Esophagus squamous epithelium (tissue), 5 donors: ENCODE data around the gene RNF26. TPM values are rescaled to one million over a fixed set of nuclear protein-coding genes. Genes with fewer than 3 reads are reported as not detected.

Experiments
- DNase-seq: peaks from one replicate; lab custom pipeline; 2025; lab: John Stamatoyannopoulos, UW
- H3K27ac ChIP-seq, 4 donors: fragments of 200-600 bp; sonication (generic); one replicate each; pipeline ENCODE4 v1.5.1; 2016 to 2019; ENCODE audit warnings: mild to moderate bottlenecking in 1 of 4
- H3K27me3 ChIP-seq, 4 donors: fragments of 200-600 bp; sonication (generic); 1 replicate in 3 of 4; 2 replicates in 1 of 4; pipeline versions ENCODE4 v1.5.1 to v1.6.0; 2017 to 2021; ENCODE audit warnings: antibody characterized with exemption in 1 of 4
- H3K36me3 ChIP-seq, 3 donors: fragments of 200-600 bp; sonication (generic); one replicate each; pipeline ENCODE4 v1.5.1; 2016 to 2019
- H3K4me1 ChIP-seq, 3 donors: fragments of 200-600 bp; sonication (generic); one replicate each; pipeline ENCODE4 v1.5.1; 2017 to 2019
- H3K4me3 ChIP-seq, 4 donors: fragments of 200-600 bp; sonication (generic); 1 replicate in 3 of 4; 2 replicates in 1 of 4; pipeline ENCODE4 v1.5.1; 2016 to 2019; ENCODE audit warnings: mild to moderate bottlenecking in 2 of 4, moderate library complexity in 1 of 4
- H3K9me3 ChIP-seq, 3 donors: fragments of 200-600 bp; sonication (generic); one replicate each; pipeline ENCODE4 v1.5.1; 2016 to 2019
- POLR2A ChIP-seq, 4 donors: fragments of 450-650 bp; IDR thresholded peaks; one replicate each; pipeline ENCODE4 v1.6.1; 2017; ENCODE audit warnings: antibody characterized with exemption in 4 of 4, mild to moderate bottlenecking in 4 of 4, moderate library complexity in 3 of 4
- WGBS, 2 donors: methylation state at CpG; one replicate each; pipeline ENCODE4 v1.1.5; 2018; 5-methylcytosine and 5-hydroxymethylcytosine counted together
- intact Hi-C: fragments of 100-400 bp; cut with DNase I; formaldehyde crosslinking; loops from one replicate; pipeline ENCODE4 v1.15.0; 2022
- total RNA-seq, 4 donors: library from RNA; depleted of rRNA; stranded (reverse); fragments of >200 nt; gene quantifications; one replicate each; pipeline ENCODE4 v1.1.0, GENCODE V29; 2016
- TF ChIP-seq, protein P1 (sequence below), 6 experiments: fragments of 450-650 bp in 4 of 6; fragments of 200-600 bp in 2 of 6; sonication (generic) in 2 of 6; IDR thresholded peaks; one replicate each; pipeline ENCODE4 v1.5.1; 2016 to 2019; ENCODE audit warnings: antibody characterized with exemption in 6 of 6, mild to moderate bottlenecking in 4 of 6, moderate library complexity in 4 of 6
- donor health status: DM: yes; HTN: yes; CAD: no.

RNF26 gene
- total RNA-seq, 4 donors from 2014 or later, result 10.5 to 17.9 (median 12.2) TPM

- WGBS, 2 donors, result 90% methylated on average over 15 to 16 of the region's 30 CpGs
- no peak for DNase-seq
- no peaks in the 10 kb centered on the region for H3K9me3 ChIP-seq
- peak overlapping the region in 1 of 4 donors; percentile 90 for H3K4me3 ChIP-seq
- intact Hi-C loops, result no loop called here
- peaks cover 0 to 23% (median 0%) of the 10 kb centered on the region in 4 donors for H3K27me3 ChIP-seq
- peaks cover 0 to 18% (median 0%) of the 10 kb centered on the region in 3 donors for H3K36me3 ChIP-seq
- peaks cover 34 to 70% (median 42%) of the 10 kb centered on the region in 3 donors for H3K4me1 ChIP-seq
- H3K27ac ChIP-seq, result no peak overlapping the region
- TF ChIP-seq, protein P1, sequence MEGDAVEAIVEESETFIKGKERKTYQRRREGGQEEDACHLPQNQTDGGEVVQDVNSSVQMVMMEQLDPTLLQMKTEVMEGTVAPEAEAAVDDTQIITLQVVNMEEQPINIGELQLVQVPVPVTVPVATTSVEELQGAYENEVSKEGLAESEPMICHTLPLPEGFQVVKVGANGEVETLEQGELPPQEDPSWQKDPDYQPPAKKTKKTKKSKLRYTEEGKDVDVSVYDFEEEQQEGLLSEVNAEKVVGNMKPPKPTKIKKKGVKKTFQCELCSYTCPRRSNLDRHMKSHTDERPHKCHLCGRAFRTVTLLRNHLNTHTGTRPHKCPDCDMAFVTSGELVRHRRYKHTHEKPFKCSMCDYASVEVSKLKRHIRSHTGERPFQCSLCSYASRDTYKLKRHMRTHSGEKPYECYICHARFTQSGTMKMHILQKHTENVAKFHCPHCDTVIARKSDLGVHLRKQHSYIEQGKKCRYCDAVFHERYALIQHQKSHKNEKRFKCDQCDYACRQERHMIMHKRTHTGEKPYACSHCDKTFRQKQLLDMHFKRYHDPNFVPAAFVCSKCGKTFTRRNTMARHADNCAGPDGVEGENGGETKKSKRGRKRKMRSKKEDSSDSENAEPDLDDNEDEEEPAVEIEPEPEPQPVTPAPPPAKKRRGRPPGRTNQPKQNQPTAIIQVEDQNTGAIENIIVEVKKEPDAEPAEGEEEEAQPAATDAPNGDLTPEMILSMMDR (IDR thresholded peaks at IDR 0.05), result no peak
- TF ChIP-seq POLR2A (IDR thresholded peaks at IDR 0.05), result no peak
Observed at GRCh38 chr11:119335655-119336543, 1.6 kb downstream of the RNF26 start.

- intact Hi-C loops, result no loop called here
- peaks cover 42 to 80% (median 50%) of the 10 kb centered on the region in 3 donors for H3K4me1 ChIP-seq
- peak overlapping the region in 1 of 4 donors; percentile 91 for H3K27ac ChIP-seq
- peaks cover 0 to 18% (median 0%) of the 10 kb centered on the region in 3 donors for H3K36me3 ChIP-seq
- WGBS, 2 donors, result 80 to 87% methylated on average over 5 to 6 of the region's 9 CpGs
- no peaks in the 10 kb centered on the region for H3K9me3 ChIP-seq
- no peak for TF ChIP-seq POLR2A (IDR thresholded peaks at IDR 0.05)
- TF ChIP-seq, protein P1 (IDR thresholded peaks at IDR 0.05), result no peak
- DNase-seq, result no peak
- no peak overlapping the region for H3K4me3 ChIP-seq
- H3K27me3 ChIP-seq, result peaks cover 0 to 33% (median 0%) of the 10 kb centered on the region in 4 donors
Observed at GRCh38 chr11:119336744-119337469, 2.6 kb downstream of the RNF26 start.

DNA sequence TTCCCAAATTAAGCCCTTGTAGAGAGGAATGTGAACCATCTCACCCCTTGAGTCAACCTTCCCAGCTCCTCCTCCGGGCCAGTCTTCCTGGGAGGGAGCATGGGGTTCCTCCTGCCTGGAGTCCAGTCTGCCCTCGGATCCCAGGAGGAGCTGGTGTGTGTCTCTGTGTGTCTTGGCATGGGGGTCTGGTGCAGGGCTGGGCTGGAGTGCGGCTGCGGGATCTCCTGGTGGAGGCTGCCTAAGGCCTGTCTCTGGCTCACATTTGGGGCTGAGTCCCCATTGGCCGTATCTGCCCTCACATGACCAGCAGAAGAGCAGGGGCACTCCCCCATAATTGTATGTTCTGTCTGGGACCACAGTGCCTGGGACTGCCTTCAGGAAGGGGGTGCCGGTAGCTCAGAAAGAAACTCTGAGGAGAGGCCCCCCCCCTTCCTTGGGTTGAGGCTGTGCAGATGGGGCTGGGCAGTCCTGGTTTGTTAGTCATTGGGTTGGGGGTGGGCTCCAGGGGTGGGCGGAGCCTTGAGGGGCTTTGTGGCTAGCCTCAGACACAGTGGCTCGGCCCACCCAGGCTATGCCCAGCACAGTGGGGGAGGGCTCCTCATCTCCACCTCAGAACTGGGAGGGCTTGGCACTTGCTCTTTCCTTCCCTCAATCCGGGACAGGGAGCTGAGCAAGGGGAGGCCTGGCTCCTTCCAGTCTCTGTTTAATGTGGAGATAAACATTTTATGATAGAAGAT is 3.4 kb downstream of the RNF26 start:
- 39 to 49% methylated on average over 3 to 4 of the region's 9 CpGs for WGBS, 2 donors

GRCh38 chr11:119338318-119338890 is 4.1 kb downstream of the RNF26 start:
- H3K4me3 ChIP-seq, result peak overlapping the region in 2 of 4 donors; percentile 63 to 74
- no peaks in the 10 kb centered on the region for H3K9me3 ChIP-seq
- no peak for DNase-seq
- H3K36me3 ChIP-seq, result peaks cover 0 to 18% (median 0%) of the 10 kb centered on the region in 3 donors
- 13 to 25% methylated on average over 11 to 12 of the region's 17 CpGs for WGBS, 2 donors
- peaks cover 0 to 43% (median 0%) of the 10 kb centered on the region in 4 donors for H3K27me3 ChIP-seq
- TF ChIP-seq, protein P1 (IDR thresholded peaks at IDR 0.05), result peak; percentile 65 to 84 (median 82)
- TF ChIP-seq POLR2A (IDR thresholded peaks at IDR 0.05), result no peak
- intact Hi-C loops, result no loop called here
- H3K27ac ChIP-seq, result peak overlapping the region in 3 of 4 donors; percentile 89 to 92 (median 91)
- peaks cover 42 to 83% (median 52%) of the 10 kb centered on the region in 3 donors for H3K4me1 ChIP-seq

More for the DNA sequence above, 3.4 kb downstream of the RNF26 start:
- Histone ChIP-seq H3K27ac (peak overlapping the region in 3 of 4 donors; percentile 52 to 92 (median 91)), H3K9me3 (no peaks in the 10 kb centered on the region), H3K4me3 (no peak overlapping the region), H3K27me3 (peaks cover 0 to 42% (median 0%) of the 10 kb centered on the region in 4 donors), H3K36me3 (peaks cover 0 to 18% (median 0%) of the 10 kb centered on the region in 3 donors), H3K4me1 (peaks cover 42 to 83% (median 52%) of the 10 kb centered on the region in 3 donors)
- no peak for DNase-seq
- TF ChIP-seq POLR2A (IDR thresholded peaks at IDR 0.05), result no peak
- TF ChIP-seq, protein P1 (IDR thresholded peaks at IDR 0.05), result no peak
- intact Hi-C loops, result no loop called here
